ENCODE results near the gene C22orf23. TPM values are rescaled to one million over a fixed set of nuclear protein-coding genes. Genes with fewer than 3 reads are reported as not detected.

C22orf23 gene
- total RNA-seq, 4 donors from 2014 or later = 0.56 TPM; not detected in 3

DNA sequence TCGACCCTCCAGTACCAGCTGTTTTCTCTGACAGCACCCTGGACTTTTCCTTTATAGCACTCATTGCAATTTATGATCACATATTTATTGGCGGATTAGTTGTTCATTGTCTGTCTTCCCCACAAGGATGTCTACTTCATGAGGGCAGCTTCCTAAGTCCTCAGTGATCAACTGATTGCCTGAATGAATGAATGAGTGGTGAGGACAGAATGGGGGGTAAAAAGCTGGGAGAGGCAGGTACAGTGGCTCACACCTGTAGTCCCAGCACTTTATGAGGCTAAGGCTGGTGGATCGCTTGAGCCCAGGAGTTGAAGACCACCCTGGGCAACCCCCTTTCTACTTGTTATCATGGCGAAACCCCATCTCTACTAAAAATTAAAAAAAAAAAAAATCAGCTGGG lies 42.1 kb upstream of the C22orf23 start:
- DNase-seq (ENCODE audit: low spot score) (no peak), ATAC-seq (ENCODE audit: low FRiP score) (no peak)
- TF ChIP-seq, protein P1, sequence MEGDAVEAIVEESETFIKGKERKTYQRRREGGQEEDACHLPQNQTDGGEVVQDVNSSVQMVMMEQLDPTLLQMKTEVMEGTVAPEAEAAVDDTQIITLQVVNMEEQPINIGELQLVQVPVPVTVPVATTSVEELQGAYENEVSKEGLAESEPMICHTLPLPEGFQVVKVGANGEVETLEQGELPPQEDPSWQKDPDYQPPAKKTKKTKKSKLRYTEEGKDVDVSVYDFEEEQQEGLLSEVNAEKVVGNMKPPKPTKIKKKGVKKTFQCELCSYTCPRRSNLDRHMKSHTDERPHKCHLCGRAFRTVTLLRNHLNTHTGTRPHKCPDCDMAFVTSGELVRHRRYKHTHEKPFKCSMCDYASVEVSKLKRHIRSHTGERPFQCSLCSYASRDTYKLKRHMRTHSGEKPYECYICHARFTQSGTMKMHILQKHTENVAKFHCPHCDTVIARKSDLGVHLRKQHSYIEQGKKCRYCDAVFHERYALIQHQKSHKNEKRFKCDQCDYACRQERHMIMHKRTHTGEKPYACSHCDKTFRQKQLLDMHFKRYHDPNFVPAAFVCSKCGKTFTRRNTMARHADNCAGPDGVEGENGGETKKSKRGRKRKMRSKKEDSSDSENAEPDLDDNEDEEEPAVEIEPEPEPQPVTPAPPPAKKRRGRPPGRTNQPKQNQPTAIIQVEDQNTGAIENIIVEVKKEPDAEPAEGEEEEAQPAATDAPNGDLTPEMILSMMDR (IDR thresholded peaks at IDR 0.05) = no peak

DNA sequence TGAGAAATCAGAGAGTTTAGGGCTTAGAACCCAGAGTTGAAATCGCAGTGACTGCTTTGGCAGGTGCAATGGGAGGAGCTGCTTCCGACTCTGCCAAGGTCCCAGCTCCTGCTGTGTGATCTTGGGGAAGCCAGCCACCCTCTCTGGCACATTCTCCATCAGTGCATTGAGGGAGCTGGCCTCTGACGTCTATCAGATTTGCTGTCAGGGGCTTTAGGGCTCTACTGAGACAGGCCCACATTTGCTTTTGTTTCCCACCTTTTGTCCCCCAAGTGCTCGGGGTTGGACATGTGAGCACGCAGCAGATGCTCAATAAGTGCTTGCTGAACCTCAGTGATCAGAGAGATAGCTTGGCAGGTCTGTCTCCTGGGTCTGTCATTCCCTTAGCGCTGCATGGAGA lies 41.6 kb upstream of the C22orf23 start:
- TF ChIP-seq, protein P1 (IDR thresholded peaks at IDR 0.05) = no peak
- DNase-seq (ENCODE audit: low spot score) (no peak), ATAC-seq (ENCODE audit: low FRiP score) (no peak)

DNA sequence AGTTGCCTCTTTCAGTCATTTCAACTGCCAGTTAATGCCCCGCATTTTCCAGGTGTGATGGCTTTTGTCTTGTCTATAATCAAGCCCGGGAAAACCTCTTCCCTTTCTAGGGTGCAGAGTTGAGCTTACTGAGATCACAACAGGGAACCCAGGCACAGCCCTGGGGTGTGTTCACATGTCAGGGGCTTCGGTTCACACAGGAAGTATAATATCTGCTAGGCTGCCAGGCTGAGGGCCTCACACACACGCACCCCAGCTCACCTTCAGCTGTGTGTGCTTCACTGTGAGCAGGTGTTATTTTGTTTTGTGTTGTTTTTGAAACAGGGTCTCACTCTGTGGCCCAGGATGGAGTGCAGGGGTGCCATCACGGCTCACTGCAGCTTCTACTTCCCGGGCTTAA lies 40.6 kb upstream of the C22orf23 start:
- no peak for DNase-seq (ENCODE audit: low spot score)
- TF ChIP-seq, protein P1 (IDR thresholded peaks at IDR 0.05) = no peak
- ATAC-seq (ENCODE audit: low FRiP score) = no peak

DNA sequence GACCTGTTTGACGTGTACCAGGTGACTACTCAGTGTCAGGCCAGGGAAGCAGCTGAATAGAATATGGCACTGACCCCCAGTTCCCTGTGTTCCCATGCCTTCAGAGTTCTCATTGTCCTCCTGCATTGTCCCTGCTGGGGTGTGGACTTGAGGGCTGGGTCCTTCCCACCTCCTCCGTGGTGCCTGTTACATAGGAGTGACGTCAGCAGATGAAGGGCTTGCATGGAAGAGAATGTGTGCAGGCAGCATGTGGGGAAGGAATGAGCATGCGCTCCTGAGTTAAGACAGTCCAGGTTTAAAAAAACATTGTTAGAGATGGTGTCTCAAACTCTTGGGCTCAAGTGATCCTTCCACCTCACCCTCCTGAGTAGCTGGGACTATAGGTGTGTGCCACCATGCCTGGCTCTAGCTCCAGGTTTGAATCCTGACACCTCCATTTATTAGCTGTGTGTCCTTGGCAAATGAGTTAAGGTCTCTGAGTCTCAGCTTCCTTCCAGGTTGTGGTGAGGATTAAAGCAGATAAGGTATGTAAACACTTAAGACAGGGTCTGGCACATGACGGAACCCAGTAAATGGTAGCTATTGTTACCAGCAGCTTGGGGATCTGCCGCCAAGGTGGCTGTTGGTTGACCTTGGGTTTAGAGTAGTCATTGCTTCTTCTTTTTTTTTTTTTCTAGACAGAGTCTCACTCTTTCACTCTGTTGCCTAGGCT lies 38.5 kb upstream of the C22orf23 start:
- ATAC-seq (ENCODE audit: low FRiP score) = no peak
- TF ChIP-seq, protein P1 (IDR thresholded peaks at IDR 0.05) = no peak
- no peak for DNase-seq (ENCODE audit: low spot score)

DNA sequence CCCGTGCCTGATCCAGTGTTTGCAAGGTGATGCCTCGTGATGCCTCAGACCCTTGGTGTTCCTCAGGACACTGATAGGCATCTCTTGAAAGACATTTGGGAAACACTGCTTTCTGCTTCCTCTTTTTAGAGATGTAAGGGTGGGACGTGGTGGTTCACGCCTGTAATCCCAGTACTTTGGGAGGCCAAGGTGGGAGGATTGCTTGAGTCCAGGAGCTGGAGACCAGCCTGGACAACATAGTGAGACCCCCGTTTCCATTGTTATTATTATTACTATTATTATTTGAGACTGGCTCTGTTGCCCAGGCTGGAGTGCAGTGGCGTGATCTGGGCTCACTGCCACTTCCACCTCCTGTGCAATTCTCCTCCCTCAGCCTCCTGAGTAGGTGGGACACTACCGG lies 37.5 kb upstream of the C22orf23 start:
- DNase-seq (ENCODE audit: low spot score) = no peak
- TF ChIP-seq, protein P1 (IDR thresholded peaks at IDR 0.05) = no peak
- no peak for ATAC-seq (ENCODE audit: low FRiP score)

DNA sequence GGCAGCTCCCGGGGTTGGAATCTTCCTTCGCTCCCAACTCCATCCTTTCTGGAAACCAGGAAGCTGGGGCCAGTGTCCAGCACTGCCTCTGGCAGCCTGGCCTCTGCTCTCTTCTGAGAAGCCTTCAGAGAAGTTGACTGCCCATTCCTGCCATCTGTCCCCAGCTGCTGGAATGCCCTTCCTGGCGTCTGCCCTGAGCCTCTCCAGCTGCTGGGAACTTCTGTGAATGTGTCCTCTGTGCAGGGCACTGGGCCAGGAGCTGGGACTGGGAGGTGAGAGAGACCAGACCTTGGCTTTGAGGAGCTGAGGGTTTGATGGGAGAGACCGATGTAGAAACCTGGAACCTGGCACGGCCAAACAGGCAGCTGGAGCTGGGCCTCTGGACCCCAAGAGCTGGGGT lies 36.9 kb upstream of the C22orf23 start:
- no peak for ATAC-seq (ENCODE audit: low FRiP score)

More for the DNA sequence above, 36.9 kb upstream of the C22orf23 start:
- TF ChIP-seq, protein P1 (IDR thresholded peaks at IDR 0.05) = no peak
- DNase-seq (ENCODE audit: low spot score) = no peak
